WTC11 (cell line): ENCODE measurements around the gene CCAR1. TPM values are rescaled to one million over a fixed set of nuclear protein-coding genes. Genes with fewer than 3 reads are reported as not detected.
"Not testable (repeated sequence)": the region's sequence is repeated elsewhere in the genome, so short reads cannot be mapped to it uniquely, and the experiment has no call there.

Experiments
- ATAC-seq: fragments of 200-7000 bp; cut with Tn5 transposase; 2 replicates; pipeline ENCODE4 v1.10.0; 2021; ENCODE audit warnings: mild to moderate bottlenecking, moderate library complexity
- CTCF ChIA-PET: fragments of 300-600 bp; sonication (Branson Sonifier 250); formaldehyde crosslinking; loops from one replicate; lab custom pipeline; 2021; ENCODE audit warnings: antibody characterized with exemption; lab: Charles Lee
- POLR2A ChIA-PET: fragments of 350-600 bp; sonication (Branson Sonifier 250); formaldehyde crosslinking; loops from one replicate; lab custom pipeline; 2021; ENCODE audit warnings: antibody characterized with exemption; lab: Charles Lee
- DNase-seq: peaks from one replicate; pipeline ENCODE4 v3.0.0; 2021; ENCODE audit warnings: low spot score
- H3K27ac Mint-ChIP-seq: 2 replicates; pipeline ENCODE4 v1.8.0; 2021; ENCODE audit warnings: mixed read lengths
- H3K27me3 Mint-ChIP-seq: 2 replicates; pipeline ENCODE4 v1.8.0; 2021; ENCODE audit warnings: low read depth, mild to moderate bottlenecking, moderate library complexity, mixed read lengths
- H3K36me3 Mint-ChIP-seq: 2 replicates; pipeline ENCODE4 v1.8.0; 2021; ENCODE audit warnings: mixed read lengths
- H3K4me1 Mint-ChIP-seq: 2 replicates; pipeline ENCODE4 v1.8.0; 2022; ENCODE audit warnings: mixed read lengths
- H3K4me3 Mint-ChIP-seq: 2 replicates; pipeline ENCODE4 v1.8.0; 2021; ENCODE audit warnings: mild to moderate bottlenecking, moderate library complexity, mixed read lengths
- H3K9me3 Mint-ChIP-seq: 2 replicates; pipeline ENCODE4 v1.8.0; 2021; ENCODE audit warnings: mixed read lengths
- ATF6 ChIP-seq: sonication (generic); formaldehyde crosslinking; IDR thresholded peaks from 2 replicates; pipeline ENCODE4 v1.8.1; 2023; ENCODE audit warnings: mild to moderate bottlenecking, missing genetic modification reagents
- E2F4 ChIP-seq: sonication (generic); formaldehyde crosslinking; IDR thresholded peaks from 2 replicates; pipeline ENCODE4 v1.8.1; 2022; ENCODE audit warnings: low read depth, mild to moderate bottlenecking, moderate library complexity, missing genetic modification reagents, borderline replicate concordance
- ELF4 ChIP-seq: sonication (generic); formaldehyde crosslinking; IDR thresholded peaks from 2 replicates; pipeline ENCODE4 v1.8.1; 2022; ENCODE audit warnings: low read depth, mild to moderate bottlenecking, moderate library complexity, missing genetic modification reagents
- FOXJ3 ChIP-seq: sonication (generic); formaldehyde crosslinking; IDR thresholded peaks from 2 replicates; pipeline ENCODE4 v1.9.0; 2021; ENCODE audit warnings: missing genetic modification reagents, mild to moderate bottlenecking, borderline replicate concordance
- GRHL2 ChIP-seq: fragments of 250-450 bp; sonication (Bioruptor Pico); IDR thresholded peaks from 2 replicates; pipeline ENCODE4 v1.8.0; 2022; ENCODE audit warnings: mild to moderate bottlenecking, moderate library complexity; ENCODE audit not compliant: insufficient replicate concordance, severe bottlenecking
- IRF2 ChIP-seq: sonication (generic); formaldehyde crosslinking; IDR thresholded peaks from 2 replicates; pipeline ENCODE4 v1.8.0; 2022; ENCODE audit warnings: low read depth, missing genetic modification reagents, borderline replicate concordance
- NFE2L1 ChIP-seq: sonication (generic); formaldehyde crosslinking; IDR thresholded peaks from 2 replicates; pipeline ENCODE4 v1.8.1; 2023; ENCODE audit warnings: missing genetic modification reagents
- NFYB ChIP-seq: sonication (generic); formaldehyde crosslinking; conservative IDR thresholded peaks from 2 replicates; pipeline ENCODE4 v1.8.0; 2022; ENCODE audit warnings: low read depth, missing genetic modification reagents
- NR3C1 ChIP-seq: sonication (generic); formaldehyde crosslinking; conservative IDR thresholded peaks from 2 replicates; pipeline ENCODE4 v1.8.1; 2023; ENCODE audit warnings: low read depth, mild to moderate bottlenecking, missing genetic modification reagents
- PREB ChIP-seq: sonication (generic); formaldehyde crosslinking; IDR thresholded peaks from 2 replicates; pipeline ENCODE4 v1.8.1; 2022; ENCODE audit warnings: mild to moderate bottlenecking, missing genetic modification reagents, moderate library complexity, borderline replicate concordance
- RELA ChIP-seq: sonication (generic); formaldehyde crosslinking; IDR thresholded peaks from 2 replicates; pipeline ENCODE4 v1.8.1; 2022; ENCODE audit warnings: missing genetic modification reagents, mild to moderate bottlenecking, borderline replicate concordance
- SMAD3 ChIP-seq: sonication (generic); formaldehyde crosslinking; IDR thresholded peaks from 2 replicates; pipeline ENCODE4 v1.8.0; 2022; ENCODE audit warnings: missing genetic modification reagents, mild to moderate bottlenecking, borderline replicate concordance
- STAT6 ChIP-seq: sonication (generic); formaldehyde crosslinking; conservative IDR thresholded peaks from 2 replicates; pipeline ENCODE4 v1.8.1; 2023; ENCODE audit warnings: mild to moderate bottlenecking, low read depth, missing genetic modification reagents, moderate library complexity
- TEAD1 ChIP-seq: sonication (generic); formaldehyde crosslinking; IDR thresholded peaks from 2 replicates; pipeline ENCODE4 v1.8.0; 2022; ENCODE audit warnings: mild to moderate bottlenecking, missing genetic modification reagents
- TP53 ChIP-seq: sonication (generic); formaldehyde crosslinking; IDR thresholded peaks from 2 replicates; pipeline ENCODE4 v1.8.1; 2023; ENCODE audit warnings: mild to moderate bottlenecking, missing genetic modification reagents
- USF2 ChIP-seq: sonication (generic); formaldehyde crosslinking; IDR thresholded peaks from 2 replicates; pipeline ENCODE4 v1.8.1; 2023; ENCODE audit warnings: mild to moderate bottlenecking, missing genetic modification reagents, moderate library complexity
- ZNF138 ChIP-seq: sonication (generic); formaldehyde crosslinking; conservative IDR thresholded peaks from 2 replicates; pipeline ENCODE4 v1.8.1; 2022; ENCODE audit warnings: mild to moderate bottlenecking, moderate library complexity, missing genetic modification reagents
- ZNF219 ChIP-seq: sonication (generic); formaldehyde crosslinking; IDR thresholded peaks from 2 replicates; pipeline ENCODE4 v1.8.0; 2023; ENCODE audit warnings: missing genetic modification reagents, mild to moderate bottlenecking, borderline replicate concordance
- ZNF425 ChIP-seq: fragments of 250-450 bp; sonication (Bioruptor Pico); conservative IDR thresholded peaks from 2 replicates; pipeline ENCODE4 v1.9.0; 2021; ENCODE audit warnings: mild to moderate bottlenecking
- total RNA-seq: library from RNA; stranded (reverse); gene quantifications from 3 replicates; pipeline ENCODE4 v1.2.3, GENCODE V29; 2021

CCAR1 gene
- total RNA-seq, 1 experiment from 2014 or later: 95.4 TPM

GRCh38 chr10:68759967-68760366 is 38.9 kb downstream of the CCAR1 start:
- Mint-ChIP-seq H3K9me3 (no peaks in the 10 kb centered on the region), H3K27ac (peak overlapping the region; percentile 82; the same call in 1 of the 2 replicates), H3K27me3 (no peaks in the 10 kb centered on the region), H3K4me1 (no peaks in the 10 kb centered on the region), H3K36me3 (peaks cover 66% of the 10 kb centered on the region), H3K4me3 (no peak overlapping the region)
- TF ChIP-seq ZNF425 (CRISPR knock-in tag): no peak
- no peak for TF ChIP-seq NR3C1 (CRISPR knock-in tag)
- TF ChIP-seq NFE2L1 (CRISPR knock-in tag): no peak
- no peak for TF ChIP-seq TEAD1 (CRISPR knock-in tag)
- TF ChIP-seq USF2 (CRISPR knock-in tag): no peak
- no peak for TF ChIP-seq RELA
- TF ChIP-seq IRF2: no peak
- TF ChIP-seq ZNF138 (CRISPR knock-in tag): no peak
- no peak for TF ChIP-seq NFYB
- TF ChIP-seq ATF6 (CRISPR knock-in tag): no peak
- no peak for TF ChIP-seq TP53 (CRISPR knock-in tag)
- no peak for TF ChIP-seq ZNF219 (CRISPR knock-in tag)
- no peak for TF ChIP-seq E2F4 (CRISPR knock-in tag)
- TF ChIP-seq STAT6 (CRISPR knock-in tag): no peak
- no peak for TF ChIP-seq GRHL2
- no peak for TF ChIP-seq PREB
- no peak for TF ChIP-seq SMAD3 (CRISPR knock-in tag)
- TF ChIP-seq ELF4 (CRISPR knock-in tag): no peak
- TF ChIP-seq FOXJ3 (CRISPR knock-in tag): no peak
- no peak for DNase-seq
- POLR2A ChIA-PET: no interaction called here
- ATAC-seq: no peak
- CTCF ChIA-PET: interaction anchor here (1.3 kb wide), 1 partner anchor 210 kb away, joined by 4 read pairs; no protein-coding TSS in a partner anchor

GRCh38 chr10:68767407-68767806 is 46.4 kb downstream of the CCAR1 start:
- H3K36me3 Mint-ChIP-seq: peaks cover 53% of the 10 kb centered on the region
- H3K4me3 Mint-ChIP-seq, CTCF ChIA-PET, DNase-seq, ATAC-seq, H3K4me1 Mint-ChIP-seq, H3K27ac Mint-ChIP-seq, H3K27me3 Mint-ChIP-seq, H3K9me3 Mint-ChIP-seq, POLR2A ChIA-PET: not testable (repeated sequence)
